ENCODE measurements around the gene MBOAT1.

MBOAT1 gene

DNA sequence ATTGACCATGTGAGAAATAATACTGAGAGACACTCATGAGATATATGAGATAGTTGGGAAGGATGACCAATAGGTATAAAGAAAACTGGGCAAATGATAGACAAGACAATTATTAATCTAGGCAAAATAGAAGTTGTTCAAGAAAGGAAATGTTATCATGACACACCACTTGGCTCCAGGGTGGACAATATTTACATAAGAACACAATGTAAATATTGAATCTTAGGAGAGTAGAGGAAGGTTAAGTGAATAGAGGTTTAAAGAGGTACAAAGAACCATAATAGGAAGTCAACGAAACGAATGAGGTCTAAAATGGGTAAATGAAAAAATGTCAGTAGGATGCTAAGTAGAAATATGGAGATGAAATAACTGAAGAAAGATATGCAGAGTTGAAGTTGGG is 126.5 kb downstream of the MBOAT1 start:
- H3K9me3 ChIP-seq (ENCODE audit: insufficient read depth, low read depth, low read length): peaks cover 6% of the 10 kb centered on the region; the same call in 1 of the 2 replicates
- no peak overlapping the region for H3K9ac ChIP-seq (ENCODE audit: low read depth, low read length, poor library complexity, severe bottlenecking)
- no peak overlapping the region for H2AFZ ChIP-seq (ENCODE audit: low read length)
- no peaks in the 10 kb centered on the region for H3K36me3 ChIP-seq (ENCODE audit: insufficient read depth, low read length)
- H3K4me2 ChIP-seq (ENCODE audit: low read depth, low read length, poor library complexity, severe bottlenecking): no peak overlapping the region
- H4K20me1 ChIP-seq (ENCODE audit: insufficient read depth, low read length, poor library complexity, severe bottlenecking): no peaks in the 10 kb centered on the region
- no peaks in the 10 kb centered on the region for H3K4me1 ChIP-seq (ENCODE audit: insufficient read depth, low read length, poor library complexity, severe bottlenecking)
- TF ChIP-seq EZH2phosphoT487 (IDR thresholded peaks at IDR 0.05; ENCODE audit: borderline replicate concordance): no peak
- TF ChIP-seq, protein P1, sequence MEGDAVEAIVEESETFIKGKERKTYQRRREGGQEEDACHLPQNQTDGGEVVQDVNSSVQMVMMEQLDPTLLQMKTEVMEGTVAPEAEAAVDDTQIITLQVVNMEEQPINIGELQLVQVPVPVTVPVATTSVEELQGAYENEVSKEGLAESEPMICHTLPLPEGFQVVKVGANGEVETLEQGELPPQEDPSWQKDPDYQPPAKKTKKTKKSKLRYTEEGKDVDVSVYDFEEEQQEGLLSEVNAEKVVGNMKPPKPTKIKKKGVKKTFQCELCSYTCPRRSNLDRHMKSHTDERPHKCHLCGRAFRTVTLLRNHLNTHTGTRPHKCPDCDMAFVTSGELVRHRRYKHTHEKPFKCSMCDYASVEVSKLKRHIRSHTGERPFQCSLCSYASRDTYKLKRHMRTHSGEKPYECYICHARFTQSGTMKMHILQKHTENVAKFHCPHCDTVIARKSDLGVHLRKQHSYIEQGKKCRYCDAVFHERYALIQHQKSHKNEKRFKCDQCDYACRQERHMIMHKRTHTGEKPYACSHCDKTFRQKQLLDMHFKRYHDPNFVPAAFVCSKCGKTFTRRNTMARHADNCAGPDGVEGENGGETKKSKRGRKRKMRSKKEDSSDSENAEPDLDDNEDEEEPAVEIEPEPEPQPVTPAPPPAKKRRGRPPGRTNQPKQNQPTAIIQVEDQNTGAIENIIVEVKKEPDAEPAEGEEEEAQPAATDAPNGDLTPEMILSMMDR (conservative IDR thresholded peaks at IDR 0.05; ENCODE audit: low read length): no peak
- H3K9me2 ChIP-seq (replicated peaks; ENCODE audit: low read depth, low read length): no peaks in the 10 kb centered on the region
- H3F3A ChIP-seq (ENCODE audit: low read depth): no peaks in the 10 kb centered on the region
- H3K27me3 ChIP-seq (ENCODE audit: insufficient read depth, low read length, poor library complexity, severe bottlenecking): no peaks in the 10 kb centered on the region
- no peak overlapping the region for H3K4me3 ChIP-seq (ENCODE audit: low read length, poor library complexity, severe bottlenecking)
- H3K79me2 ChIP-seq (ENCODE audit: insufficient read depth, low read length): no peaks in the 10 kb centered on the region

DNA sequence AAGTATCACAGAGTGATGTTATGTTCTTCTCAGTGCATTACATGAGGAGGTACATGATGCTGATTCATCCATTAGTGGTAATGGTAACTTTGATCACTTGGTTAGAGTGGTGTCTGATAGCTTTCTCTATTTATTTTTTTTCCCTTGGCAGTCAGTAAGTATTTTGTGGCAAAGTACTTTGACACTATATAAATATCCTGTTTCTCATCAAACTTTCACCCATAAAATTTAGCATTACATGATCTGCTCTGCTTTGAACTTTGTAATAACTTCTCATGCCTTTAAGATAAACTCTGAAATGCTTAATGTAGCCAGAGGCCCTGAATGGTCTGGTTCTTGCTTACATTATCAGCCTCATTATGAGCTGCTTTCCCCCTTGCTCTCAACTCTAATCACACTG is 127.9 kb downstream of the MBOAT1 start:
- no peaks in the 10 kb centered on the region for H3K79me2 ChIP-seq (ENCODE audit: insufficient read depth, low read length)
- no peaks in the 10 kb centered on the region for H3K4me1 ChIP-seq (ENCODE audit: insufficient read depth, low read length, poor library complexity, severe bottlenecking)

DNA sequence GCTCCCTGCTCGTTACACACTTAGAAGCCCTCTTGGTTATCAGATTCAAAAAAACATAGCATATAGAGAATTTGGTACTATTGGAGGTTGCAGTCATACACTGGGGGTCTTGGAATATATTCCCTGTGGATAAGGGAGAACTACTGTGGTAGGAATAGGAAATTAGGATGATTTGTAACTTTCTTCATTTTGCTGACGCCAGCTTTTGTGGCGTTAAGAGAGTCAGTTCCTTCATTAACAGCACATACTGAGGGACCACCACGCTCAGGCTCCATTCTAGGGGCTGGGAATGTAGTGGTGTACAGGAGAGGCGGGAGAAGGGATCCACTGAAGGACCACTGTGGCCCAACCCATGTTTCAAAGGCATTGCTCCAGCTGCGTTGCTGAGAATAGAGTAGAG is 140.3 kb downstream of the MBOAT1 start:
- no peaks in the 10 kb centered on the region for H3K9me3 ChIP-seq (ENCODE audit: insufficient read depth, low read depth, low read length)
- H3K4me1 ChIP-seq (ENCODE audit: insufficient read depth, low read length, poor library complexity, severe bottlenecking): no peaks in the 10 kb centered on the region
- H3K9me2 ChIP-seq (replicated peaks; ENCODE audit: low read depth, low read length): no peaks in the 10 kb centered on the region
- TF ChIP-seq, protein P1 (conservative IDR thresholded peaks at IDR 0.05; ENCODE audit: low read length): no peak
- TF ChIP-seq EZH2phosphoT487 (IDR thresholded peaks at IDR 0.05; ENCODE audit: borderline replicate concordance): no peak
- no peak overlapping the region for H2AFZ ChIP-seq (ENCODE audit: low read length)
- H3K79me2 ChIP-seq (ENCODE audit: insufficient read depth, low read length): no peaks in the 10 kb centered on the region
- H4K20me1 ChIP-seq (ENCODE audit: insufficient read depth, low read length, poor library complexity, severe bottlenecking): no peaks in the 10 kb centered on the region
- H3K9ac ChIP-seq (ENCODE audit: low read depth, low read length, poor library complexity, severe bottlenecking): no peak overlapping the region
- H3K27me3 ChIP-seq (ENCODE audit: insufficient read depth, low read length, poor library complexity, severe bottlenecking): no peaks in the 10 kb centered on the region
- H3K36me3 ChIP-seq (ENCODE audit: insufficient read depth, low read length): no peaks in the 10 kb centered on the region
- no peak overlapping the region for H3K4me3 ChIP-seq (ENCODE audit: low read length, poor library complexity, severe bottlenecking)
- H3F3A ChIP-seq (ENCODE audit: low read depth): no peaks in the 10 kb centered on the region
- no peak overlapping the region for H3K4me2 ChIP-seq (ENCODE audit: low read depth, low read length, poor library complexity, severe bottlenecking)

More for the DNA sequence above, 127.9 kb downstream of the MBOAT1 start:
- TF ChIP-seq EZH2phosphoT487 (IDR thresholded peaks at IDR 0.05; ENCODE audit: borderline replicate concordance): no peak
- TF ChIP-seq, protein P1 (conservative IDR thresholded peaks at IDR 0.05; ENCODE audit: low read length): no peak
- H3K4me3 ChIP-seq (ENCODE audit: low read length, poor library complexity, severe bottlenecking): no peak overlapping the region
- H3K27me3 ChIP-seq (ENCODE audit: insufficient read depth, low read length, poor library complexity, severe bottlenecking): no peaks in the 10 kb centered on the region
- H2AFZ ChIP-seq (ENCODE audit: low read length): no peak overlapping the region
- no peaks in the 10 kb centered on the region for H4K20me1 ChIP-seq (ENCODE audit: insufficient read depth, low read length, poor library complexity, severe bottlenecking)
- H3K9me3 ChIP-seq (ENCODE audit: insufficient read depth, low read depth, low read length): peaks cover 6% of the 10 kb centered on the region; the same call in 1 of the 2 replicates
- H3K9me2 ChIP-seq (replicated peaks; ENCODE audit: low read depth, low read length): no peaks in the 10 kb centered on the region
- H3K36me3 ChIP-seq (ENCODE audit: insufficient read depth, low read length): no peaks in the 10 kb centered on the region
- no peak overlapping the region for H3K4me2 ChIP-seq (ENCODE audit: low read depth, low read length, poor library complexity, severe bottlenecking)
- H3K9ac ChIP-seq (ENCODE audit: low read depth, low read length, poor library complexity, severe bottlenecking): no peak overlapping the region
- no peaks in the 10 kb centered on the region for H3F3A ChIP-seq (ENCODE audit: low read depth)

Measured in Loucy (cell line).